ENCODE measurements around the gene NF1. TPM values are rescaled to one million over a fixed set of nuclear protein-coding genes. Genes with fewer than 3 reads are reported as not detected.

NF1 gene
- total RNA-seq, 1 donor from 2014 or later: 66.7 TPM

DNA sequence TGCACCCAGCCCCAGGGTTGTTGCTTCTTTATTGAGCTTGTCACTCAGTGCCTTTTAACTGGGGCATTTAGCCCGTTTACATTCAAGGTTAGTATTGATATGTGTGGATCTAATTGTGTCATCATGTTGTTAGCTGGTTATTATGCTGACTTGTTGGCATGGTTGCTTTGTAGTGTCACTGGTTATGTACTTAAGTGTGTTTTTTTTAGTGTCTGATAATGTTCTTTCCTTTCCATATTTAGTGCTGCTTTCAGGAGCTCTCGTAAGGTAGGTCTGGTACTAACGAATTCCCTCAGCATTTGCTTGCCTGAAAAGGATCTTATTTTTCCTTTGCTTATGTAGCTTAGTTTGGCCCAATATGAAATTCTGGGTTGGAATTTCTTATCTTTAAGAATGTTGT, 33.5 kb downstream of the NF1 start:
- TF ChIP-seq CTCF (IDR thresholded peaks at IDR 0.05): no peak
- no peaks in the 10 kb centered on the region for H3K9me3 Mint-ChIP-seq (ENCODE audit: unreplicated experiment)
- no peak overlapping the region for H3K4me3 Mint-ChIP-seq (ENCODE audit: unreplicated experiment)
- H3K36me3 Mint-ChIP-seq (ENCODE audit: unreplicated experiment): peaks cover 13% of the 10 kb centered on the region
- peaks cover 27% of the 10 kb centered on the region for H3K4me1 Mint-ChIP-seq (ENCODE audit: unreplicated experiment)
- no peaks in the 10 kb centered on the region for H3K27me3 Mint-ChIP-seq (ENCODE audit: unreplicated experiment)
- H3K27ac Mint-ChIP-seq (ENCODE audit: unreplicated experiment): no peak overlapping the region
- DNase-seq (ENCODE audit: extremely low spot score, unreplicated experiment): no peak

GRCh38 chr17:31130286-31131224, 35.8 kb downstream of the NF1 start:
- Mint-ChIP-seq H3K36me3 (ENCODE audit: unreplicated experiment) (peaks cover 20% of the 10 kb centered on the region), H3K9me3 (ENCODE audit: unreplicated experiment) (no peaks in the 10 kb centered on the region), H3K4me1 (ENCODE audit: unreplicated experiment) (peaks cover 25% of the 10 kb centered on the region), H3K4me3 (ENCODE audit: unreplicated experiment) (no peak overlapping the region), H3K27me3 (ENCODE audit: unreplicated experiment) (no peaks in the 10 kb centered on the region), H3K27ac (ENCODE audit: unreplicated experiment) (no peak overlapping the region)
- DNase-seq (ENCODE audit: extremely low spot score, unreplicated experiment): no peak
- no peak for TF ChIP-seq CTCF (IDR thresholded peaks at IDR 0.05)

DNA sequence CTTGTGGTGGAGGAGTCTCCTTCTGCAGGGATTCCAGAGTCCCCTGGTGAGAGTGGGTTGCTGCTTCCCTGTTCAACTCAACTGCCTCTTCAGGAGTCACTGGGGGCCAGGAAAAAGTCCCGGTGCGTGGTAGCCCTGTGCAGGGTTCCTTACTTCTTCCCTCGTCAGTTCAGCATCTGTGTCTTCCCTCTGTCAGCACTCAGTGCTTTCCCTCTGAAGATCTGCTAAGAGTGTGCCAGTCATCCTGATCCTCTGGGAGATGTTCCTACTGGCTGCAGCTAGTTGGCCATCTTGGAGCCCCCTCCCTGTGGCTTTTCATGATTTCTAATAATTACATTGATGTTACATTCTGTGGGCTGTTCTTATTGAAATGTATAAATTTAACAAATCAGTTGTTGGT, 36.5 kb downstream of the NF1 start:
- DNase-seq (ENCODE audit: extremely low spot score, unreplicated experiment): no peak
- peaks cover 25% of the 10 kb centered on the region for H3K4me1 Mint-ChIP-seq (ENCODE audit: unreplicated experiment)
- peaks cover 3% of the 10 kb centered on the region for H3K9me3 Mint-ChIP-seq (ENCODE audit: unreplicated experiment)
- no peaks in the 10 kb centered on the region for H3K27me3 Mint-ChIP-seq (ENCODE audit: unreplicated experiment)
- H3K27ac Mint-ChIP-seq (ENCODE audit: unreplicated experiment): peak overlapping the region; percentile 0
- H3K4me3 Mint-ChIP-seq (ENCODE audit: unreplicated experiment): no peak overlapping the region
- peaks cover 25% of the 10 kb centered on the region for H3K36me3 Mint-ChIP-seq (ENCODE audit: unreplicated experiment)
- TF ChIP-seq CTCF (IDR thresholded peaks at IDR 0.05): no peak

DNA sequence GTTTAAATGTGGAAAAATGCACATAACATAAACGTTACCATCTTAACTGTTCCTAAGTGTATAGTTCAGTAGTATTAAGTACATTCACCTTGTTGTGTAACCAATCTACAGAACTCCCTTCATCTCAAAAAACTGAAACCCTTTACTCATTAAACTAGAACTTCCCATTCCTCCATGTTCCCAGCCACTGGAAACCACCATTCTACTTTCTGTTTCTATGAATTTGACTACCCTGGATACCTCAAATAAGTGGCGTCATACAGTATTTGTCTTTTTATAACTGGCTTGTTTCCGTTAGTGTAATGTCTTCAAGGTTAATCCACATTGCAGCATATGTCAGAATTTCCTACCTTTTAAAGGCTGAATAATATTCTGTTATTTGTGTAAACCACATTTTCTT, 38.2 kb downstream of the NF1 start:
- Mint-ChIP-seq H3K27me3 (ENCODE audit: unreplicated experiment) (no peaks in the 10 kb centered on the region), H3K4me3 (ENCODE audit: unreplicated experiment) (no peak overlapping the region), H3K4me1 (ENCODE audit: unreplicated experiment) (peaks cover 26% of the 10 kb centered on the region), H3K9me3 (ENCODE audit: unreplicated experiment) (peaks cover 16% of the 10 kb centered on the region), H3K36me3 (ENCODE audit: unreplicated experiment) (peaks cover 42% of the 10 kb centered on the region), H3K27ac (ENCODE audit: unreplicated experiment) (no peak overlapping the region)
- TF ChIP-seq CTCF (IDR thresholded peaks at IDR 0.05): no peak
- no peak for DNase-seq (ENCODE audit: extremely low spot score, unreplicated experiment)

GRCh38 chr17:31134576-31134975, 39.8 kb downstream of the NF1 start:
- no peak for TF ChIP-seq CTCF (IDR thresholded peaks at IDR 0.05)
- peaks cover 21% of the 10 kb centered on the region for H3K4me1 Mint-ChIP-seq (ENCODE audit: unreplicated experiment)
- H3K4me3 Mint-ChIP-seq (ENCODE audit: unreplicated experiment): no peak overlapping the region
- DNase-seq (ENCODE audit: extremely low spot score, unreplicated experiment): no peak
- peaks cover 42% of the 10 kb centered on the region for H3K36me3 Mint-ChIP-seq (ENCODE audit: unreplicated experiment)
- H3K27me3 Mint-ChIP-seq (ENCODE audit: unreplicated experiment): no peaks in the 10 kb centered on the region
- no peak overlapping the region for H3K27ac Mint-ChIP-seq (ENCODE audit: unreplicated experiment)
- peaks cover 17% of the 10 kb centered on the region for H3K9me3 Mint-ChIP-seq (ENCODE audit: unreplicated experiment)

All from osteocyte (in vitro differentiated cells).